OCI-LY7 (cell line): ENCODE measurements around the gene RAB1A. TPM values are rescaled to one million over a fixed set of nuclear protein-coding genes. Genes with fewer than 3 reads are reported as not detected.

ENCODE experiments used
- BruUV-seq: library from RNA; stranded (reverse); fragments of 400-500 nt; replicated peaks from 2 replicates; lab custom pipeline; 2021; lab: Mats Ljungman, UMichigan
- CTCF ChIA-PET: fragments of 300-600 bp; sonication (Branson Sonifier 250); formaldehyde crosslinking; loops from one replicate; lab custom pipeline; 2022; ENCODE audit warnings: antibody characterized with exemption; ENCODE audit not compliant: unreplicated experiment; lab: Charles Lee
- POLR2A ChIA-PET: fragments of 300-600 bp; sonication (Branson Sonifier 250); formaldehyde crosslinking; loops from one replicate; lab custom pipeline; 2022; ENCODE audit warnings: antibody characterized with exemption; lab: Charles Lee
- DNase-seq: peaks from one replicate; pipeline ENCODE4 v3.0.0-alpha.2; 2015; ENCODE audit warnings: low spot score
- H2AFZ ChIP-seq: fragments of 200-600 bp; sonication (generic), shearing (Covaris generic); 2 replicates; pipeline ENCODE4 v1.6.1; 2014; ENCODE audit warnings: mild to moderate bottlenecking, antibody characterized with exemption, low read length, moderate library complexity
- H3K27ac ChIP-seq: fragments of 200-600 bp; sonication (generic); 2 replicates; pipeline ENCODE4 v1.5.1; 2014; ENCODE audit warnings: mixed run types, low read depth, mild to moderate bottlenecking, moderate library complexity, low read length, inconsistent platforms; ENCODE audit not compliant: poor library complexity, severe bottlenecking
- H3K36me3 ChIP-seq: fragments of 200-600 bp; sonication (generic); 2 replicates; pipeline ENCODE4 v1.6.1; 2014; ENCODE audit warnings: mild to moderate bottlenecking, antibody characterized with exemption, low read length, moderate library complexity, mixed read lengths; ENCODE audit not compliant: insufficient read depth
- H3K4me1 ChIP-seq: fragments of 200-600 bp; sonication (generic); 2 replicates; pipeline ENCODE4 v1.5.1; 2014; ENCODE audit warnings: mild to moderate bottlenecking, low read length; ENCODE audit not compliant: insufficient read depth, poor library complexity, severe bottlenecking
- H3K4me2 ChIP-seq: fragments of 200-600 bp; sonication (generic); 2 replicates; pipeline ENCODE4 v1.6.1; 2014; ENCODE audit warnings: mild to moderate bottlenecking, low read length
- H3K4me3 ChIP-seq: fragments of 200-600 bp; sonication (generic); 2 replicates; pipeline ENCODE4 v1.5.1; 2014; ENCODE audit warnings: mild to moderate bottlenecking, low read depth, low read length; ENCODE audit not compliant: poor library complexity, severe bottlenecking
- H3K79me2 ChIP-seq: fragments of 200-600 bp; sonication (generic); 2 replicates; pipeline ENCODE4 v1.6.1; 2016; ENCODE audit warnings: low read depth, mild to moderate bottlenecking, low read length, moderate library complexity, mixed read lengths; ENCODE audit not compliant: insufficient read depth
- H3K9me2 ChIP-seq: fragments of 200-600 bp; sonication (generic); 2 replicates; pipeline ENCODE4 v1.6.1; 2016; ENCODE audit warnings: mild to moderate bottlenecking, low read length, mixed read lengths; ENCODE audit not compliant: insufficient read depth
- H3K9me3 ChIP-seq: fragments of 200-600 bp; sonication (generic); 2 replicates; pipeline ENCODE4 v1.6.1; 2014; ENCODE audit warnings: mild to moderate bottlenecking, mixed run types, low read length, mixed read lengths
- H4K20me1 ChIP-seq: fragments of 200-600 bp; sonication (generic); 2 replicates; pipeline ENCODE4 v1.6.1; 2014; ENCODE audit warnings: mild to moderate bottlenecking, antibody characterized with exemption, low read length, moderate library complexity, mixed read lengths; ENCODE audit not compliant: insufficient read depth
- EZH2phosphoT487 ChIP-seq: fragments of 200-600 bp; sonication (generic); IDR thresholded peaks from 2 replicates; pipeline ENCODE4 v1.6.1; 2018; ENCODE audit warnings: low read depth, borderline replicate concordance, mild to moderate bottlenecking, mixed run types, antibody characterized with exemption, low read length, moderate library complexity, mixed read lengths
- intact Hi-C: fragments of 100-400 bp; cut with micrococcal nuclease; formaldehyde crosslinking; loops from one replicate; pipeline ENCODE4 v1.10.0; 2022; ENCODE audit not compliant: unreplicated experiment
- total RNA-seq, 2 experiments: library from RNA; depleted of rRNA in 1 of 2; stranded (reverse); fragments of >200 nt in 1 of 2; shearing (Covaris generic) in 1 of 2; gene quantifications; 2 replicates each; pipeline ENCODE4 v1.2.3, GENCODE V29; 2014 to 2022
- TF ChIP-seq, protein P1 (sequence below): fragments of 200-600 bp; sonication (generic); conservative IDR thresholded peaks from 2 replicates; pipeline ENCODE4 v1.5.1; 2014; ENCODE audit warnings: mild to moderate bottlenecking, antibody characterized with exemption, low read length, moderate library complexity, mixed read lengths

RAB1A gene
- total RNA-seq, 2 experiments from 2014 or later: 39.7 to 75.4 TPM

DNA sequence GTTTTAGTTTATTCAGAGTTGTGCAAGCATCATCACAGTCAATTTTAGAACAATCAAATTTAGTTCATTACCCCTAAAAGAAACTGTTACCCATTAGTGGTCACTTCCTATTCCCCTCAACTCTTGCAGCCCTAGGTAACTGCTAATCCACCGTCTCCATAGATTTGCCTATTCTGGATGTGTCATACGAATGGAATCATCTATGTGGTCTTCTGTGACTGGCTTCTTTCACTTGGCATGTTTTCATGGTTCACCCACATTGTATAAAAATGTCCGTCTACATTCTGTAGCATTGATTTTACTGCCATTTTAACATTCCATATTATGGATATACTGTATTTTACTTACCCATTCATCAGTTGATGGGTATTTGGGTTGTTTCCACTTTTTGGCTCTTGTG, 79.0 kb downstream of the RAB1A start:
- Histone ChIP-seq H3K27ac (no peak overlapping the region), H3K79me2 (peaks cover 8% of the 10 kb centered on the region; the same call in 1 of the 2 replicates), H3K9me2 (no peaks in the 10 kb centered on the region), H4K20me1 (no peaks in the 10 kb centered on the region), H3K36me3 (peaks cover 37% of the 10 kb centered on the region), H2AFZ (no peak overlapping the region), H3K9me3 (peaks cover 28% of the 10 kb centered on the region; the same call in 1 of the 2 replicates), H3K4me3 (no peak overlapping the region), H3K4me2 (no peak overlapping the region), H3K4me1 (peaks cover 43% of the 10 kb centered on the region)
- BruUV-seq: no TSS peak
- POLR2A ChIA-PET: interaction anchor here (0.7 to 0.9 kb wide), 2 partner anchors 14 to 118 kb away, joined by 3 to 7 read pairs; no protein-coding TSS in a partner anchor
- intact Hi-C loops: no loop called here
- no peak for DNase-seq
- TF ChIP-seq, protein P1, sequence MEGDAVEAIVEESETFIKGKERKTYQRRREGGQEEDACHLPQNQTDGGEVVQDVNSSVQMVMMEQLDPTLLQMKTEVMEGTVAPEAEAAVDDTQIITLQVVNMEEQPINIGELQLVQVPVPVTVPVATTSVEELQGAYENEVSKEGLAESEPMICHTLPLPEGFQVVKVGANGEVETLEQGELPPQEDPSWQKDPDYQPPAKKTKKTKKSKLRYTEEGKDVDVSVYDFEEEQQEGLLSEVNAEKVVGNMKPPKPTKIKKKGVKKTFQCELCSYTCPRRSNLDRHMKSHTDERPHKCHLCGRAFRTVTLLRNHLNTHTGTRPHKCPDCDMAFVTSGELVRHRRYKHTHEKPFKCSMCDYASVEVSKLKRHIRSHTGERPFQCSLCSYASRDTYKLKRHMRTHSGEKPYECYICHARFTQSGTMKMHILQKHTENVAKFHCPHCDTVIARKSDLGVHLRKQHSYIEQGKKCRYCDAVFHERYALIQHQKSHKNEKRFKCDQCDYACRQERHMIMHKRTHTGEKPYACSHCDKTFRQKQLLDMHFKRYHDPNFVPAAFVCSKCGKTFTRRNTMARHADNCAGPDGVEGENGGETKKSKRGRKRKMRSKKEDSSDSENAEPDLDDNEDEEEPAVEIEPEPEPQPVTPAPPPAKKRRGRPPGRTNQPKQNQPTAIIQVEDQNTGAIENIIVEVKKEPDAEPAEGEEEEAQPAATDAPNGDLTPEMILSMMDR: no peak
- no peak for TF ChIP-seq EZH2phosphoT487
- CTCF ChIA-PET: no interaction called here

GRCh38 chr2:65049010-65049639, 80.8 kb downstream of the RAB1A start:
- POLR2A ChIA-PET: interaction anchor here (0.6 to 1.0 kb wide), 2 partner anchors 164 to 406 kb away, joined by 3 read pairs; no protein-coding TSS in a partner anchor
- peaks cover 50% of the 10 kb centered on the region for H3K36me3 ChIP-seq
- CTCF ChIA-PET: no interaction called here
- intact Hi-C loops: no loop called here
- H2AFZ ChIP-seq: no peak overlapping the region
- peaks cover 27% of the 10 kb centered on the region for H3K4me1 ChIP-seq
- H3K79me2 ChIP-seq: 0 out of 2 replicates have a peak, but pooled peaks cover 1% of the 10 kb centered on the region
- no TSS peak for BruUV-seq
- DNase-seq: no peak
- H3K4me2 ChIP-seq: no peak overlapping the region
- no peaks in the 10 kb centered on the region for H4K20me1 ChIP-seq
- no peak for TF ChIP-seq EZH2phosphoT487
- TF ChIP-seq, protein P1: no peak
- no peaks in the 10 kb centered on the region for H3K9me2 ChIP-seq
- H3K9me3 ChIP-seq: peaks cover 35% of the 10 kb centered on the region
- no peak overlapping the region for H3K4me3 ChIP-seq
- no peak overlapping the region for H3K27ac ChIP-seq
